GDM1 (cell line): Measurements from ENCODE around the gene NTSR1.
"Not testable (repeated sequence)": the region's sequence is repeated elsewhere in the genome, so short reads cannot be mapped to it uniquely, and the experiment has no call there.

Source experiments
- DNase-seq: peaks from one replicate; lab custom pipeline; 2025; lab: John Stamatoyannopoulos, UW

The NTSR1 gene

DNA sequence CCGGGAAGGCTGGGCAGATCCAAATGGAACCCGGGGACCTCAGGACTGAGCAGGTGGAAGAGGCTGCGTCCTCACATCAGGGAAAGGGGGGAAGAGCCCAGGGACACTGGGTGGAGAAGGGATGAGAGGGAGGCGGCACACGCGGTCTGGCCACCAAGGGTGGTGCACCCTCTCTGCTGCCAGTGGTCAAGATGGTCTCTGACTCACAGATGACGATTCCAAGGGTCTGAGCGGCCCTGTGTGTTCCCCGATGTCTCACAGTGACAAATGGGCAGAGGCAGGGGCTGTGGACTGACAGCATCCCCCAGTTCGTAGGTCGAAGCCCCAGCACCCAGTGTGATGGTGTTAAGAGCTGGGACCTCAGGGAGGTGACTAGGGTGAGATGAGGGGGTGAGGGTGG, 34.3 kb upstream of the NTSR1 start:
- DNase-seq = no peak

GRCh38 chr20:62675156-62675876, 33.3 kb upstream of the NTSR1 start:
- DNase-seq = no peak

GRCh38 chr20:62675877-62676260, 32.8 kb upstream of the NTSR1 start:
- no peak for DNase-seq

DNA sequence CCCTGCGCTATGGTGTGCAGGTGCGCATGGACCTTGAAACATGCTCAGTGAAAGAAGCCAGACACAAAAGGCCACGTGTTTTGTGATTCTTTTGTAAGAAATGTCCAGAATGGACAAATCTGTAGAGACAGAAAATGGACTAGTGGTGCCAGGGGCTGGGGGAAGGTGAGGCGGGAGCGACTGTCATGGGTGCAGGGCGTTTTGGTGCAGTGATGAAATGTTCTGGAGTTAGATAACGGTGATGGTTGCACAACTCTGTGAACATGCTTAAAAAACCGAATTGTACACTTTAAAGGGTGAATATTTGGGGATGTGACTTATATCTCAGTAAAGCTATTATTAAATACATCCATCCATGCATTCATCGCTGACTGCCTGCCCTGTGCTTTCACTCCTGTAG, 31.7 kb upstream of the NTSR1 start:
- DNase-seq = no peak

- DNase-seq = no peak
Observed at GRCh38 chr20:62677678-62678077, 31.0 kb upstream of the NTSR1 start.

DNA sequence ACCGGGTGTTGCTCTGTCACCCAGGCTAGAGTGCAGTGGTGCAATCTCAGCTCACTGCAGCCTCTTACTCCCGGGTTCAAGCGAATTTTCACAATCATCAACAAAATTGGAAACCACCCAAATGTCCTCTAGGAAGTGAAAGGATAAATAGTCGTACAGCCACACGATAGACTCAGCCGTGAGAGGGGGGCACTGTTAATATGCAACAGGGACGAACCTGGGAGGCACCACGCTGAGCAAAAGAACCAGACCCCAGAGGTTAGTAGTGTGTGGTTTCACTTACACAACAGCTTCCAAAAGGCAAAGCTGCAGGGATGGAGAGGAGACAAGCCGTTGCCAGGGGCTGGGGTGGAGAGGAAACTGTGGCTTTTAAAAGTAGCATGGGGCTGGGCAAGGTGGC, 30.1 kb upstream of the NTSR1 start:
- peak; percentile 15 for DNase-seq

DNA sequence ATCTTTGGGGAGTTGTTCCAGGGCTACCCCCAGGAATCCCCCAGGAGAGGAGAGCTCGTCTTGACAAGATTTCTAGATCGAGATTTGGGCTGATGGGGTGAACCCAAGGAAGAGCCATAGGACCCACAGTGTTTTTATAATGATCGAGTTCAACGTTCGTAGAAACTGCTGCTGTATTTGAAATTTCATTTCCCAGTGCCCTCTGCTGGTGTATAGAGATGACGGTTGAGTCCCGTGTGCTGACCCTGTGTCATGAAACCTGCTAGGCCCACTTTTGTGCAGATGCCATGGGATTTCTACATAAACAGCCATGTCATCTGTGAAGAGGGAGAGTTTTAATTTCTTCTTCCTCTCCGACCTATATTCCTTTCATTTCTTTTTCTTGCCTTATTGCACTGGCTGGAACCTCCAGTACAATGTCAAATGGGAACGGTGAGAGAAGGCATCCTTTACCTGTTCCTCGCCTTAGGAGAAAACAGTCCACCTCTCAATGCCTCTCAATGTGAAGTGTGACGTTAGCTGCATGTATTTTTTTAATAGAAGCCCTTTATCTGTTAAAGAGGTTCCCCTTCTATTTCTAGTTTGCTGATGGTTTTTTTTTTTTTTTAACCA, 28.6 kb upstream of the NTSR1 start:
- no peak for DNase-seq

DNA sequence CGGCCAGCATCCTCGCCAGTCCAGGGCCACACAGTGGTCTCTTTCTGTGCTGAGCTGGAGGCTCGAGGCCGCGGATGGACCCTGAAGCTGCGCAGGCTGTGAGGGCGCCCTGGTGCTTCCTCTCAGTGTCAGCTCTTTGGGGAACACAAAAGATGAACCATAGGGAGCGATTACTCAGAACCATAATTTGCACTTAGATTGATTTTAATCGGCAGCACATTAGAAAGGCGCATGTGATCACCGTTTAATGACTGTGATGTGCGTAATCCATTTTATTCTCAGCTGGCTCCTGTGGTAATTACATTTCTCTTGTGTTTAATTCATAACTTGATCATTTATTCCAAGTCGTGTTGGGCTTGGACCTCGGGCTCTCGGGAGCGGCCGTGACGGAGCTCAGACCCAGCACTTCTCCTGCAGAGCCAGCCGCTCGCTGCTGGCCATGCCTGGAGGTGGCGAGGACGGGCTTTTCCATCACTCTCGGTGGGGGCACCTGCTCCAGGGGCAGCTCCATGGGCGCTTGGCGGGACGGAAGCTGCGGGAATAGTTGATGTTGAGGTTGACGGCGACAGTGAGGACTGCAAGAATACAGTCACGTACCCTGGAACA, 25.6 kb upstream of the NTSR1 start:
- DNase-seq = no peak

GRCh38 chr20:62683660-62684322, 24.8 kb upstream of the NTSR1 start:
- not testable (repeated sequence) for DNase-seq

- no peak for DNase-seq
Observed at GRCh38 chr20:62684981-62685380, 23.7 kb upstream of the NTSR1 start.

- DNase-seq = peak; percentile 85
Observed at GRCh38 chr20:62685781-62686555, 22.7 kb upstream of the NTSR1 start.

GRCh38 chr20:62686869-62687830, 21.5 kb upstream of the NTSR1 start:
- DNase-seq = no peak

DNA sequence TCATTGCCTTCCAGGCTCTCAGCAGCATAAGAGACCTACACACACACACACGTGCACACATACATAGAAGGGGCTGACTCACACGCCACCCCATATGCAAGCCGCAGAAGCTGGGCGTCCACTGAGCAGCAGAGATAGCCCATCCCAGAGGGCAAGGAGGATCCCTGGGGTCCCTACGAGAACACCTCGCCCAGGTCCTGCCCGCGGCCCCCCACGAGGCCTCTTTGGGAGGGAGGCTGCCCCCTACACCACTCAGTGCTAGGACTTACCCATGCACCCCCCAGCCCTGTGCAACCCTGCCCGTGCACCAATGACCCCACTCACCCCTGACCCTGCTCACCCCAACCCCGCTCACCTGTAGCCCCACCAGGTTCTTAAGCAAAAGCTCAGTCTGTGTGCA, 20.6 kb upstream of the NTSR1 start:
- no peak for DNase-seq

- DNase-seq = no peak
Observed at GRCh38 chr20:62688855-62689460, 19.7 kb upstream of the NTSR1 start.

- no peak for DNase-seq
Observed at GRCh38 chr20:62689861-62690260, 18.8 kb upstream of the NTSR1 start.

- no peak for DNase-seq
Observed at GRCh38 chr20:62690261-62690820, 18.3 kb upstream of the NTSR1 start.

DNA sequence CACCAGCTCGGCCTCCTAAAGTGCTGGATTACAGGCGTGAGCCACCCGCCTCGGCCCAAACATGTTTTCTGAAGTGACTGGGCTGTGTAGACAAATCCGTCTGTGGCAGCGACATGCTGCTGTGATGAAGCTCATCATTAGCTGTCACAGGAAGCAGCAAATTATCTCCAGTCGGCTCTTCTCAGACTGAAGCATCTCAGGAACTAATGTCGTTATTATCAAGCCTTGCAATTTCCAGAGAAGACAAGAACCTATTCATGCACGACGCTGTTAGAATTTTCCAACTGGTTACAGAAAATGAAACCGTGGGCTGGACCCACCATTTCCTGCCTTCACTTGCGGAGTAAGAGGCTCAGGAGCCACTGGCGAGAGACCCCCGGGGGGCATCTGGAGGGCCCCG, 17.1 kb upstream of the NTSR1 start:
- no peak for DNase-seq

DNA sequence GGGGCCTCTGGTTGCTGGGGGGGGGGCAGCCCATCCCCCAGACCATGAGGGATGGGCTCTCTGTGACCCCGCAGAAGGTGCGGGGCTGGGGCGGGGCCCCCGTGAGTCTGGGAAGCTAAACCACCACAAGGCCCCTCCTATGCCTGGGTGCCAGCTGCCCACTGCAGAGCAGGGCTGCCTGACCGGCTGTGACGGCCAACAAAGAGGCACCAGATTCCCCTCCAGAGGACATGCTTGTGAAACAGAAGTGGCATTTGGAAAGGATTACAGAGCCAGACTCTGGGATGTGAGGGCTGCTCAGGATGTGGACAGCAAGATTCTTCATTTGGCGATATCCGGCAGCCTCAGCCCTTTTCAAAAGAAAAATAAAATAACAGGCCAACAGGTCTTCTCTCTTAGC, 16.5 kb upstream of the NTSR1 start:
- no peak for DNase-seq

DNA sequence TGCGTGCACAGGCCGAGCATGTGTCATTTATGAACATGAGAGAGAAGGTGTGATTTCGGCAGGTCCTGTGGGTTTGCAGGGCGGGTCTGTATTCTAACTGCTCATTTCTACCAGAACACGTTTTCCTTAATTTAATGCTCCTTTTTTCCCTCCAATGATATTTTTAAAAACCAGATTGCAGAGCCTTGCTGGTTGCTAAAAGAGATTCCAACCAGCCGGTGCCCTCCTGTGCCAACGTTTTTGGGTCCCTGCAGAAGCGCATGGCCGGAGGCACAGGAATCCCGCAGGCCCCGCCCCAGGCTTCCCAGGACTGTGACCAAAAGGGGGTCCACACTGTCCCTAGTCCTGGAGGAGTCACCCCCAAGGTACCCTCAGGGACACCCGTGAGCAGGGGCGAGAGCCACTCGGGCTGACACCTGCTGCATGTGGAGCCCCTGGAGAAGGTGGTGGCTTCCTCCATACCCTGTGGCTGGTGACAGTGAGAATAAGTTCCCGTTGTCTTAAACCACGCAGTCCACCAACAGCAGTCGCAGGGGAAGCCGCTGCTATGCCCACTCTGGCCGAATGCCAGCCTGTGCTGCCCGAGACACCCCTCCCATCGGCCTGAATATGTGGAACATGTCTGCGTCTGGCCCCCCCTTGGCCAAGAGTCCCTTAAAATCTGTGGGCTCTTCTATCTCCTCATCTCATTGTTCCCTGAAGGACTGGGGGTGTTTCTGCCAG, 15.7 kb upstream of the NTSR1 start:
- no peak for DNase-seq

- DNase-seq = no peak
Observed at GRCh38 chr20:62693524-62693922, 15.1 kb upstream of the NTSR1 start.
